HPDE6-E6E7 (cell line): ENCODE data around the gene CALCOCO1.
"Not testable (repeated sequence)": the region's sequence is repeated elsewhere in the genome, so short reads cannot be mapped to it uniquely, and the experiment has no call there.

Experiments used
- DNase-seq: peaks from one replicate; pipeline ENCODE4 v3.0.0; 2011; ENCODE audit warnings: missing footprints; ENCODE audit errors: extremely low spot score

Gene CALCOCO1

DNA sequence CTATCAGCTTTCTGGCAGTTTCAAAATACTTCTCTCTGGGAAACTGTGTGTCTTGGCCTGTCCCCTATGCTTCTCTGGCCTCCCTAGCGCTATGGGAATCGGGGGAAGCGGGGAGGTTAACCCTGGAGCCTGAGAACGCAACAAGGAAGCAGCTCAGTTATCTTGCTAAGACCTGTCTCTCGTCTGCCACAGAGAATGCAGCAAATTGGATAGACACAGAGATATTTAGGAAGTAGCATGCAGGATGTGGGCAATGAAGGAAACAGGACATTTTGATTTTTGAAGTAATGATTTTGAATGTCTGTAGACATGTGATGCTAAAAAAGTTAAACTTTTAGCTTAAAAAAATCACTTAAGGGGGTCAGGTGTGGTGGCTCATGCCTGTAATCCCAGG, 6.6 kb upstream of the CALCOCO1 start:
- DNase-seq: no peak

DNA sequence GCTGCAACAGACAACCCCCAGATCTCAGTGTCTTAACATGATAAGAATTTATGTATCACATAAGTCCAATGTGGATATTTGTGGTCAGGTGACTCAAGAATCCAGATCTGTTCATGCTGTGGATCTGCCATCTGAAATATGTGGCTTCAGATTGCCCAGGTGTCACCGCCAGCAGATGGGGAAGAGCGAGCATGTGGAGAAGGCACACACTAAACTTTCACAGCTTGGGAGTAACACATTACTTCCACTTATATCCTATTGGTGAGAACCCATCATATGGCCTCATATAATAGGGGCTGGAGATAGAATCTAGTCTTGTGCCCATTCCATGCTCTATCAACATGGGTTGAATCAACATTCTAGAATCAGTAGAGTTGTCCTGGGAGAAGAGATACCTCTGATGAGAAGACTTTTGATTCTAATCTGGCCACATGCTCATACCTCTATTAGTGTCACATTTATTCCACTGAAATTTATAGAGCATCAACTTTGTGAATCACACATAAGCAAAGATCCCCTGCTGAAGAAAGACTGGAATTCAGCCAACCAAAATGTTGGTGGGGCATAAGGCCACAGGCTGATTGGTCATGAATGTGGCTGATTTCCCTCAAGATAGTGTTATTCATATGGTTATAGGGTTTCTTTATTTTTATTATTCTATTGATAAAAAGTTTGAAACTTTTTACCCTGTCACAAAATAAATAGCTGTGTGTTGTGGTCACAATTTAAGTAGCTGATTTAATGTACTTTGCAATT, 6.0 kb upstream of the CALCOCO1 start:
- DNase-seq: no peak

DNA sequence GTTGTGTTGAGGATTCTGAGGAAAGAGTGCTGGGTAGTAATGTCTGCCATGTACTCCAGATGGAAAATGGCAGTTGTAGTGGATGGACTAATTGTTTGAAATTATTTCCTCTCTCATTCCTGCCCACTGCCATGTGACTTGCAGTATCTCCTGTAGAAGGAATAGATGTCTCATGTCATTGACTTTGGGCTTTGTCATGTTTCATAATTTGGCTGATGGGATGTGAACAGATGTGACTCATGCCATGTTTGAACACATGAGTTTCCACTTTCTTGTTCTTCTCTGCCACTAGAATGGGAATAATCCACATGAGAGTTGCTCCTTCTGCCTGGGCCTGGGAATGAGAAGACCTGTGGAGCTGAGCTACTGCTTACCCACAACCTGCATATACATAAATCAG, 2.4 kb upstream of the CALCOCO1 start:
- DNase-seq: no peak

DNA sequence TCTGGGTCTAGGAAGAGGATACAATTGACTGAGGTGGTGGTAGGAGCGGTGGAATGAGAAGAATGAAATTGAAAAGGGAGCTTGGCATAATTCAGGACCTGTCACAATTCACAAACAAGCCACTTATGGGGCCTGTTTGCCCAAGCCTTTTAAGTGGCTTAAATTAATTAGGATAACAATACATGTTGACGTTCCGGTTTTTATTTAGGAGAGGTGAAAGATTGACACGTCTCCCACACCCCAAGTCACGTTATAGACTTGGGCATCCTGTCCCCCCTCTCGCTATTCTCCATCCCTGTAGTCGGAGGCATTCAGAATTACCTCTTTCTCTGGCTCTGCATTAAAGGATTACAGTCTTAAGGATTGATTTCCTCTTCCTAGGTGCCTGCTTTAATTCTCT, 954 bp upstream of the CALCOCO1 start:
- DNase-seq: no peak

DNA sequence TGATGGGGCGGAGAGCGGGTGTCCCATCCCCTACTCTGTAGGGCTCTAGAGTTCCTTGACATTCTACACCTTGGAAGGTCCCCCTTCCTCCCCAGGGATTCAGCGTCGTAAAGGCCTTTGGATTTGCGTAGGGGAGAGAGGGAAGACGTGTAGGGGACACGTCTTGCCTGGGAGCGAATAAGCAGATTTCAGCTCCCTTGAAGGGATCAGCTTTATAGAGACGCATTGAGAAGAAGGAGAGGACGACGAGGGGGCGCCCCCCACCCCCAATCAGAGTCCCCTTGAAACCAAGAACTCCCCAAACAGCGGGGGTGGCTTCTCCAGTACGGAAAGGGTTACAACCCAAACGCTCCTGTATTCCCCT, 324 bp downstream of the CALCOCO1 start:
- no peak for DNase-seq

DNA sequence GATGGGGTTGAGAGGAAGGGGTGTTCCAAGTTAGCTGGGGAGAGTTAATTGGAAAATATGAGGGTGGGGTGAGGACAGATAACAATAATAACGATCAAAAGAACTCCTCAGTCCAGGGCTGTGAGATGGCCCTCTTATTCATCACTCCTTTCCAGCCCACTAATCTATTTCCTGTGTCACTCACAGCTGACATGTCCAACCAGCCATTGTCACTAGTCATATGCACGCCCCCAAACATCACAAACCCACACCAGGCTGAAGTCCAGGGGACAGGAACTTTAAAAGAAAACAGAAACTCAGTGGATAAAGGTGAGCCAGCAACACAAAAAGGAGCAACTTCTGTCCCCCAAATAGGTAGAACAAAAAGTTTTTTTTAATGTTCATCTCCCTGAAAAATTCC, 911 bp downstream of the CALCOCO1 start:
- no peak for DNase-seq

DNA sequence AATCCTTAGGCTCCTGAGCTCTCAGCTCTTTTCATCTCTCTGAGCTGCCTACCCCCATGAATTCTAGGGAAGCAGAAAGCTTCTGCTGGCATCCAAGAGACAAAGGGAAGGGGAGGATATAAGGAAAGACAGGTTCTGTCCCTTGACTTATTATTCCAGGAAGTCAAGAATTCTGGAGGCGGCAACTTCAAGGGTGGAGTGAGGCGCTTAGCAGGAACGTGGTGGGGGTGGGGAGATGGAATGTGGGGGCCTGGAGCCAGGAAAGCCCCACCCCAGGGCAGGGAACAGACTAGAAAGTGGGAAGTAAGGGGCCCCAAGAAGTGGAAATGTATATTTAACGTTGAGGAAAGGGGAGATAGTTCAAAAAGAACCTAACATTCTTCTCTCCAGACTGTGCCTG, 1.4 kb downstream of the CALCOCO1 start:
- no peak for DNase-seq

DNA sequence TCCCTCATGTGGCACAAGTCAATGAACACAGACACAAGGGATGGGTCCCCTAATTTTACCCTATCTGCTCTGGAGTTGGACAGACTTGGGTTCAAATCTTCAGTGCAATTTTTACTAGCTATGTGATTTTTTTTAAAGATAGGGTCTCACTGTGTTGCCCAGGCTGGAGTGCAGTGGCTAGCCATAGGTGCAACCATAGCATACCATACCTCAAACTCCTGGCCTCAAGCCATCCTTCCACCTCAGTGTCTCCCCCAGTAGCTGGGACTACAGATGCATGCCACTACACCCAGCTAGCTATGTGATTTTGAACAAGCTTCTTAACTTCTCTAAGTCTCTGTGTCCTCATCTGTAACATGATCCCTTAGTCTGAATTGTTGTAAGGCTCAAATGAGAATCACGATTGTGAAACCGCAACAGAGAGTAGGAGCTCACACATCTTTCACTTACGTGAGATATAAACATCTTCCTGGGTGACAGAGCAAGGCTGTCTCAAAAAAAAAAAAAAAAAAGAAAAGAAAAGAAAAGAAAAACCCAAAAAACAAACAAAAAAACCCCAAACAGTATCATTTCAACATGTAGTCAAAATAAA, 4.7 kb downstream of the CALCOCO1 start:
- no peak for DNase-seq

DNA sequence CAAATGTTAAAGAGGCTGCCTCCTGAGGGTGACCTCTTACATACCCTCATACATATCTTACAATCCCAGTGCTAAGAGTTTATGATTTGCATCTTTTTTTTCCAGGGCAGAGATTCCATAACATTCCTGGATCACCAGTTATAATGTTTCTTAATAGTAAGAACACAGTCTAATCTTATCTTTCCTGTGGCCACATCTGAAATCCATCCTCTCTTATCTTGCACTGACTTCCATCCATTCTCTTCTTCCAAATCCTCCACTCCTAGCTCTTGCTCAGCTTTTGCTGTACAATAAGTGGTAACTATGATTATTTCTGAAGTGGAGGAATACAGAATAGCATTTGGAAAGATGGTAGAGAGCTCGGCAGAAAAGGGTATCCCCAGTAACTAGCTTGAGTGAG, 6.3 kb downstream of the CALCOCO1 start:
- no peak for DNase-seq

DNA sequence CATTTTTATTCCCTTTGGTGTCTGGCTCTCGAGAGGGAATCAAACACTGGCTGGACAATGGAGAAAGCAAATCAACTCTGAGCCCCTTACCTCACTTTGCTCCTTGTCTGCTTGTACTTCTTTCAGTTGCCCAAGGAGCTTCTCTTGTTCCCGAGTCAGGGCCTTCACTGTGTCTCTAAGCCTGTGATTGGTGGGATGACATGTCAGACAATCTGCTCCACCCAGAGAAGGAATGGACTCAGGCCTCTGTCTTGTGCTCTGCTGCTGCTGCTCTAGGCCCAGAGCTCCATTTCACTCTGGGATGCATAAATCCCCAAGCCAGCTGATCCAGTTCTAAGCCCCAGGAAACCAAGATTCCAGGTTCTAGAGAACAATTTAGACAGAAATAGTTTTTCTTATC, 7.6 kb downstream of the CALCOCO1 start:
- no peak for DNase-seq

DNA sequence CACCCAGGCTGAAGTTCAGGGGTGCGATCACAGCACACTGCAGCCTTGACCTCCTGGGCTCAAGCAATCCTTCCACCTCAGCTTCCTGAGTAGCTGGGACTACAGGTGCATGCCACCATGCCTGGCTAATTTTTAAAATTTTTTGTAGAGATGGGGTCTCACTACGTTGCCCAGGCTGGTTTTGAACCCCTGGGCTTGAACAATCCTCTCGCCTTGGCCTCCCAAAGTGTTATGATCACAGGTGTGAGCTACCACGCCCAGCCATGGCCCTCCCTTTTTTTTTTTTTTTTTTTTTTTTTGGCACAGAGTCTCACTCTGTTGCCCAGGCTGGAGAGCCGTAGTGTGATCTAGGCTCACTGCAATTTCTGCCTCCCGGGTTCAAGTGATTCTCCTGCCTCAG, 8.7 kb downstream of the CALCOCO1 start:
- not testable (repeated sequence) for DNase-seq

DNA sequence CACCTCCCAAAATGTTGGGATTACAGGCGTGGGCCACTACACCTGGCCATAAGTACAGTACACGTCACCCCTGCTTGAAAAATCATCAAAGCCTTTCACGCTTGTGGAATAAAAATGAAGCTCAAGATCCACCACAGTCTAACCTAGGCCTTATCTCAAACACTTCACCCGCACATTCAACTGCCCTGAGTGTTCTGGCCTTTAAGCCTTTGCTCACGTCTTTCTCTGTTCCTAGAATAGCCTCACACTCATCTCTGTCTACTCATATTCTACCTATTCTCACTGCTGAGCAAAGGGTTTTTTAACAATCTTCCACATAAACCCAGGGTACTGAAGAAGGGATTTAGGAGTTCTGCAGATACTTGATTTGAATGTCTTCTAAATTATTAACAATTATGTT, 9.9 kb downstream of the CALCOCO1 start:
- DNase-seq: no peak

DNA sequence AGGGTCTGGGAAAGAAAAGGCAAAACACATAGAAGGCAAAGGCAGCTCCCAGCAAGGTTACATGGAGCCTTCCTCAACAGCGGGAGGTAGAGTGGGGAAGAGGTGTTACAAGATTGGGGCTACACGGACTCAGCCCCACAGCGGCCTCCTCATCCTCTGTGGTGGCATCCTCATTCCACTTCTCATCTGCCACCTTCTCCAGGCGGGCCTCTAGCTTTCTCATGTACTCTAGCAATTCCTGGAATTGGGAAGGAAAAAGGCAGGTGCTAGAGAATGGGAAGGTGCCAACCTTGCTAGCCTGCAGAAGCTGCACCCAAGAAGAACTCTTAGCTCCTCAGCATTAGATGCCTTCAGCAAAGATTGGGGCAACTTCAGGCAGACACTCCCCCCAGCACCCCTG, 13.2 kb downstream of the CALCOCO1 start:
- DNase-seq: no peak

DNA sequence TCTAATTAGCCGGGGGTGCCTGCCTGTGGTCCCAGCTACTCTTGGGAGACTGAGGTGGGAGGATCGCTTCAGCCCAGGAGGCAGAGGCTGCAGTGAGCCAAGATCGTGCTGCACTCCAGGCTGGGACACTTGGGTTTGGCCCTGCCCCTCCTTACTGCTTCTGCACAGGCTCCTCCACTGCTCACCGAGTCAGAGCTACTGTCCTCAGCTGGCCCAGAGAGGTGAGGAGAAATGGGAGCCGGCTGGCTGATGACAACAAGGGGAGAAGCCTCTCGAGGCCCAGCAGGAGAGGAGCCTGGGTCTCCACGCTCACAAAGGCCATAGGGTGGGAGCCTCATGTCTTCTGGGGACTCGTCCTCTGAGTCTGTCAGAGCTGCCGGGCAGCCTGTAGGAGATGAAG, 13.7 kb downstream of the CALCOCO1 start:
- DNase-seq: no peak

DNA sequence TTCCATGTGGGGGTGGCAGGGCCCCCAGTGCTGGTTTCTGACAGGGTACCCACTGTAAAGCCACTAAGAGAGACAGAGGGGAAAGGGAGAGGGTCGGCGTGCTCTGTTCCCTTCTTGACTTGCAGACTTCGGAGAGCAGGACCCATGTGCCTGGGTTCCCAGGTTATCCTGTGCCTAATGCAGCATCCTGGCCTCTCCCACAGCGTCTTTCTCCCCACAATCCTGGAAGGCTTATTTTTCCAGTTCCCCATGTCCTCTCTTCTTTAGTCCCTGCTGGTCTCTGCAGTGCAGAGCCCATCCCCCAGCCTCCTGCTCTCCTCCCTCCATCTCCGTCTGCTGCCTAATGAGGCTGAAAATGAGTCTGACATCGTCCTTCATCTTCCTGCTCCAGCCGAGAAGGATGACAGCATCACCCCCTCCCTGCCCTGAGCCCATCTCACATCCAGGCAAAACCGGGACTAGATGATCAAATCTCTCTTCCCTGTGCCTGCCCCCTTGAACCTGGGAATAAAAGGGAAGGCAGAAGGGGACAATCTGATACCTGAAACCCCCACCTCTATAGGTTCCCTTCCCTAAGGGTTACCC, 15.1 kb downstream of the CALCOCO1 start:
- DNase-seq: no peak

DNA sequence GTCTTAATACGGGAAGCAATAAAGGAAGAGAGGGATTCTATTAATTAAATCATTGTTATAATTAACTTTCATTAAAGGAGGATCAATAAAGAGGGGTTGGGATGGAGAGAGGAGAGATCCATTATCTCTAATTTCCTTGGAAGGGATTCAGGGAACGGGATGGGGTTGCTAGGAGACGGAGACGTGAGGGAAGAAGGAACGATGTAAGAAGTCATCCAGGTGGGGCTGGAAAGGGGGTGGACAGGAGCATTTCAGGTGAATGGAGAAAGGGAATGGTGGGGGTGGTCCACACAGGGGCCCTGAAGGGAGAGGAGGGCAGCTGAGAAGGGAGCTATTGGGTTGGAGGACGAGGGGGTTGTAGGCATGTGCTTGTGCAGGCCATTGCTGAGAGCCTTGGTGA, 17.2 kb downstream of the CALCOCO1 start:
- DNase-seq: no peak

DNA sequence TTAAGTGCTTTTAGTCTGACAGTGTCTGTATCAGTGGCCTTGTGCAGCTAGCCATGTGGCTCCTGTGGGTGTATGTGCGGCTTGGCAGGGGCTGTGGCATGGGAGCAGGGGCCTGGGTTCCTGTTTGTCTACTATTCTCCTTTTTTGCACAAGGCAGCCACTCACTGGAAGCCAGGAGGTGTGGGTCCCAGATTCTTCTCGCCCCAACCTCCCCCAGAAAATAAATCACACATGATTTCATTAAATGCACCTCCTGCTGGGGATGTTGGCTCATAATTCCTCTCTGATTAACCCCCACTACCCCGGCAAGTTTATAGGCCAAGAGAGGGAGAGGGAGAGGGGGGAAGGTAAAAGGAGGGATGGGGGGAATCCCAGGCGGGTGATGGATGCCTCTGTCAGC, 17.6 kb downstream of the CALCOCO1 start:
- no peak for DNase-seq

DNA sequence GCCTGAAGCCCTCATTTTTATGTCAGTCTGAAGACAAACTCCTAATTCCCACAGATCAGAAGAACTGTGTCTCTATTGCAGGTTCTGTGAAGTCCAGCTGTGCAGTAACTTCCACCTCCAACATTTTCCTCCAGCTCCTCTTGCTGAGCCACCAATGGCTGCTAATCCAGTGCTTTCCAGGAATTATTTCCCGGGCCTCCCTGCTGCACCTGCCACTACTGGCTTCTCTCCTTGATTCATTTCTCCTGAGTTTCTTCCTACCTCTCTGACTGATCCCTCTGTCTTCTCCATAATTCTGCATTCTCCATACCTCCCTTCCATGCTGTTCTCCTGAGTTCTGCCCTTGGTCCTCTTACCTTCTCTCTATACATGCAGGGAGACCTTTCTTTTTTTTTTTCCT, 21.2 kb downstream of the CALCOCO1 start:
- DNase-seq: no peak

DNA sequence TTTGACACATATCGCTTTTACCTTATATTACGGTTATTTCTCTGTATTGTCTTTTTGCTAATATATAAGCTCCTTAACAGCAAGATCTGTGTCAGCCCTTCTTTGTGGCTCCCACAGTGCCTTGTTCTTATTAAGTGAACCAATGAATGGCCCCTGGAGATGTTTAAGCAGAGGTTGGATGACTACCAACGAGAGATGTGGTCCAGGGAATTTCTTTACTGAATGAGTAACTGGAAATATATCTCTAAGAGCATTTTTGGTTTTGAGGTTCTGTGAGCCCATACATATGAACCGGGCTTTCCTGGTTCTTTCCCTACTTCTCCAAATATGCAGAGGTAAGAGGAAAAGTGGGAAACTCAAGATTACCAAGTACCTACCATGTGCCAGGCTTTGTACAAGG, 23.5 kb downstream of the CALCOCO1 start:
- DNase-seq: no peak

DNA sequence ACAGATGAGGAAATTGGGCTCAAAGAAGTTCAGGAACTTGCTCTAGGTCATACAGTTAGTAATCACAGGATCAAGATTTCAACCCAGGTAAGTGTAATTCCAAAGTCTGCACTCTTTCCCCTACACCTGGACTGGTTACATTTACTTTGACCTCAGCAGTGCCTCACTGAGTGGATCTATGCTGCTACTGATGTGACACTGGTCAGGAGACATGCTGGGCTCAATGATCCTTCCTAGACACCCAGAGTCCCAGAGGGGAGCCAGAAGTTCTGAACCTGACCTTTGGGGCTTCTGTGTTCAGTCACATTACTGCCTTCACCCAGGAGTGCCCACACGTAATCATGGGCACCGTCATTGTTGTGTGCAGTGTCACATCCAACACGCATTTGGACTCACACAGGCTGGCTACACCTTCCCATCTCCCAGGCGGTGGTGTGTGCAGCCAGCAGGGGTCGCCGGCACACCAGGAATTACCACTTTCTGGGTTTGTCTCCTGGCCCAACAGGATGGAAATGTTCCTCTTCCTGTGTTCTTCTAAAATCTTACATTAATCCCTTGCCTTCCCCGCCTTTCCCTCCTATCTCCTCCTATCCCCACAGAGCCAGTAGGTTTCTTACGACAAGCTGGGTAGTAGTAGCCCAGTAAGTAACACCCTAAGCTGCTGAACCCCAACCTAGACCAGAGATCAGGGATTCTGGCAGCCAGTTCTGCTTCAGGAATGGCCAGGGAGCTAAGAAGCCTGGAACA, 25.6 kb downstream of the CALCOCO1 start:
- DNase-seq: peak; percentile 63

DNA sequence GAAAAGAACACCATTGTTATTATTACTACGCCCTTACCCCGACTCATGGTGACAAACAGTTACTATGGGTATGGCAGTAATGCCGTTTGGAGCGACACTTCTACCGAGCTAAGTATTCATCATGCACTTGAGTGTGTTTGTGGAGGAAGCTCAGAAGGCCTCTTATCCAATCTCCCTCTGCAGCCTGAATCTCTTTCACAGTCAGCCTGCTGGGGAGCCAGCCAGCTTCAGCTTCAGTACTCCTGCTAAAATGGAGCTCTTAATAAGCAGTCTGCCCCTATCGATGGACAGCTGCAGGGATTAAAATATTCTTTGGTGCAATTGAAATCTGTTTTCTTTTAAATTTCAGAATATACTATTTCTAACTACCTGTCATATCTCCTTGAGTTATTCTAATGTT, 26.7 kb downstream of the CALCOCO1 start:
- no peak for DNase-seq

DNA sequence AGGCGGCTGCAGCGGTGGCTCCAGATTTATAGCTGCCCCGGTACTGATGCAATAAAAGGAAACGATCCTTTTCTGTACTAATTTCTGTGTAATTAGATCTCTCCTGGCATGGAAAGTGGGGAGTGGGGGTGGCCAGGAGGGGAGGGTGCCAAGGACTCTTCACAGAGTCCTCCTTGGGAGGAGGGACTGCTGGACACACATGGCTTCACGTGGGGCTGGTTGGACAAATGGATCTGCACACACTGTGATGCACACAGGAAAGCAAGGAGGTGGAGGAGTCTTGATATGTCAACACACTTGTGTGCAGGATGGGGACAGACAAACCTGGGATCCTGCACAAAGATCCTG, 27.6 kb downstream of the CALCOCO1 start:
- DNase-seq: no peak
